H1 (cell line): ENCODE measurements around the gene RGS16. TPM values are rescaled to one million over a fixed set of nuclear protein-coding genes. Genes with fewer than 3 reads are reported as not detected.

Experiments used
- CTCF ChIA-PET: fragments of 300-600 bp; sonication (Branson Sonifier 250); formaldehyde crosslinking; loops from one replicate; lab custom pipeline; 2021; ENCODE audit not compliant: partially characterized antibody; lab: Charles Lee
- POLR2A ChIA-PET: fragments of 300-600 bp; sonication (Branson Sonifier 250); formaldehyde crosslinking; loops from one replicate; lab custom pipeline; 2021; ENCODE audit warnings: inconsistent platforms; ENCODE audit not compliant: partially characterized antibody; lab: Charles Lee
- DNase-seq, 2 experiments: peaks; one replicate each; pipeline versions ENCODE4 v3.0.0 to v3.0.0-alpha.2; 2010 to 2022; ENCODE audit warnings: low spot score in 2 of 2, low read depth in 1 of 2, mixed read lengths in 1 of 2
- FAIRE-seq: peaks from 2 replicates; lab custom pipeline; 2011; peaks lifted over from hg19 to GRCh38; lab: Jason Lieb, UNC
- H2AFZ ChIP-seq: 2 replicates; pipeline ENCODE4 v1.8.1; 2012; ENCODE audit warnings: low read length, inconsistent platforms
- H2AK5ac ChIP-seq: 2 replicates; pipeline ENCODE4 v1.6.1; 2013; ENCODE audit warnings: low read depth, low read length
- H2BK120ac ChIP-seq: replicated peaks from 2 replicates; pipeline ENCODE3; 2013; ENCODE audit warnings: low read depth, low read length, inconsistent platforms
- H2BK12ac ChIP-seq: 2 replicates; pipeline ENCODE4 v1.6.1; 2013; ENCODE audit warnings: low read depth, low read length
- H2BK15ac ChIP-seq: 2 replicates; pipeline ENCODE4 v1.6.1; 2013; ENCODE audit warnings: low read length
- H2BK20ac ChIP-seq: 2 replicates; pipeline ENCODE4 v1.6.1; 2013; ENCODE audit warnings: low read length
- H2BK5ac ChIP-seq: 2 replicates; pipeline ENCODE4 v1.6.1; 2013; ENCODE audit warnings: low read depth, low read length
- H3K14ac ChIP-seq: 2 replicates; pipeline ENCODE4 v1.6.1; 2013; ENCODE audit warnings: inconsistent platforms; ENCODE audit not compliant: insufficient read length
- H3K18ac ChIP-seq: 2 replicates; pipeline ENCODE4 v1.6.1; 2013; ENCODE audit warnings: low read length; ENCODE audit errors: extremely low read depth
- H3K23ac ChIP-seq: 2 replicates; pipeline ENCODE4 v1.6.1; 2013; ENCODE audit warnings: inconsistent platforms; ENCODE audit not compliant: insufficient read length
- H3K23me2 ChIP-seq: 2 replicates; pipeline ENCODE4 v1.6.1; 2013; ENCODE audit warnings: low read depth, low read length
- H3K27ac ChIP-seq: 2 replicates; pipeline ENCODE4 v1.6.1; 2011; ENCODE audit warnings: low read depth, low read length, inconsistent platforms
- H3K27me3 ChIP-seq, 4 experiments: replicated peaks in 1 of 4; 1 replicate in 1 of 4; 2 replicates in 3 of 4; pipeline versions ENCODE4 v1.6.1 to v1.8.1; 2011 to 2013; ENCODE audit warnings: low read length in 3 of 4, mild to moderate bottlenecking in 3 of 4, inconsistent platforms in 2 of 4, mixed read lengths in 2 of 4, moderate library complexity in 1 of 4; ENCODE audit not compliant: control insufficient read depth in 3 of 4, insufficient read depth in 3 of 4; ENCODE audit errors: extremely low read depth in 1 of 4
- H3K36me3 ChIP-seq, 4 experiments: 2 replicates each; pipeline versions ENCODE4 v1.6.1 to v1.8.1; 2011 to 2013; ENCODE audit warnings: mild to moderate bottlenecking in 4 of 4, low read length in 3 of 4, moderate library complexity in 2 of 4, control low read depth in 1 of 4, inconsistent platforms in 1 of 4; ENCODE audit not compliant: insufficient read depth in 4 of 4, control insufficient read depth in 2 of 4
- H3K4ac ChIP-seq: replicated peaks from 2 replicates; pipeline ENCODE3; 2013; ENCODE audit warnings: low read length, low read depth, mixed read lengths, inconsistent platforms; ENCODE audit not compliant: insufficient read length
- H3K4me1 ChIP-seq, 4 experiments: replicated peaks in 1 of 4; 1 replicate in 1 of 4; 2 replicates in 3 of 4; pipeline versions ENCODE4 v1.6.1 to v1.8.1; 2011 to 2013; ENCODE audit warnings: low read length in 3 of 4, inconsistent platforms in 2 of 4, mixed read lengths in 1 of 4; ENCODE audit not compliant: insufficient read depth in 4 of 4, control insufficient read depth in 3 of 4
- H3K4me2 ChIP-seq, 2 experiments: 2 replicates each; pipeline versions ENCODE4 v1.6.1 to v1.8.1; 2011 to 2013; ENCODE audit warnings: low read depth in 2 of 2, low read length in 2 of 2, control low read depth in 1 of 2, inconsistent platforms in 1 of 2, mild to moderate bottlenecking in 1 of 2; ENCODE audit not compliant: insufficient read depth in 1 of 2
- H3K4me3 ChIP-seq, 4 experiments: fragments of 200-600, 300-600 bp in 1 of 4; sonication (generic), shearing (Covaris generic), sonication (Bioruptor Twin) in 1 of 4; 2 replicates each; pipeline versions ENCODE4 v1.5.1 to v1.8.1; 2011 to 2016; ENCODE audit warnings: low read length in 4 of 4, low read depth in 3 of 4, control low read depth in 2 of 4, inconsistent platforms in 2 of 4, mild to moderate bottlenecking in 2 of 4, mixed read lengths in 1 of 4, moderate library complexity in 1 of 4; ENCODE audit not compliant: insufficient read depth in 2 of 4; ENCODE audit errors: extremely low read depth in 1 of 4
- H3K56ac ChIP-seq: replicated peaks from 2 replicates; pipeline ENCODE3; 2013; ENCODE audit warnings: low read depth, mild to moderate bottlenecking, mixed read lengths, low read length, inconsistent platforms; ENCODE audit not compliant: insufficient read length
- H3K79me1 ChIP-seq: 2 replicates; pipeline ENCODE4 v1.6.1; 2013; ENCODE audit warnings: low read depth, low read length, control low read depth
- H3K79me2 ChIP-seq, 2 experiments: 2 replicates each; pipeline versions ENCODE4 v1.6.1 to v1.8.1; 2012 to 2013; ENCODE audit warnings: low read length in 2 of 2, mild to moderate bottlenecking in 2 of 2, inconsistent platforms in 1 of 2; ENCODE audit not compliant: insufficient read depth in 2 of 2, control insufficient read depth in 1 of 2
- H3K9ac ChIP-seq, 4 experiments: replicated peaks in 1 of 4; 1 replicate in 1 of 4; 2 replicates in 3 of 4; pipeline versions ENCODE4 v1.6.1 to v1.8.1; 2011 to 2013; ENCODE audit warnings: low read depth in 3 of 4, low read length in 3 of 4, control low read depth in 2 of 4, mild to moderate bottlenecking in 2 of 4, moderate library complexity in 2 of 4, inconsistent platforms in 1 of 4; ENCODE audit errors: extremely low read depth in 1 of 4
- H3K9me3 ChIP-seq, 2 experiments: 2 replicates each; pipeline versions ENCODE4 v1.6.1 to v1.8.1; 2012 to 2013; ENCODE audit warnings: mild to moderate bottlenecking in 2 of 2, moderate library complexity in 2 of 2, control low read depth in 1 of 2, inconsistent platforms in 1 of 2, low read depth in 1 of 2, low read length in 1 of 2, mixed read lengths in 1 of 2; ENCODE audit not compliant: insufficient read depth in 2 of 2
- H4K20me1 ChIP-seq, 2 experiments: replicated peaks in 1 of 2; 2 replicates each; pipeline versions ENCODE3 to v1.8.1; 2011 to 2013; ENCODE audit warnings: inconsistent platforms in 2 of 2, low read length in 2 of 2, mild to moderate bottlenecking in 1 of 2; ENCODE audit not compliant: insufficient read depth in 2 of 2, control insufficient read depth in 1 of 2
- H4K5ac ChIP-seq: 2 replicates; pipeline ENCODE4 v1.6.1; 2013; ENCODE audit warnings: low read length, low read depth, mixed read lengths, inconsistent platforms; ENCODE audit not compliant: insufficient read length
- H4K8ac ChIP-seq: 2 replicates; pipeline ENCODE4 v1.8.0; 2013; ENCODE audit warnings: mild to moderate bottlenecking, moderate library complexity, low read length, inconsistent platforms; ENCODE audit not compliant: insufficient read depth; ENCODE audit errors: extremely low read depth
- H4K91ac ChIP-seq: replicated peaks from 2 replicates; pipeline ENCODE3; 2013; ENCODE audit warnings: low read length, mixed read lengths, inconsistent platforms; ENCODE audit not compliant: insufficient read length
- E2F6 ChIP-seq: IDR thresholded peaks from 2 replicates; pipeline ENCODE4 v1.6.1; 2012; ENCODE audit warnings: inconsistent platforms
- FOSL1 ChIP-seq: IDR thresholded peaks from 2 replicates; pipeline ENCODE4 v1.6.1; 2011; ENCODE audit warnings: mild to moderate bottlenecking, low read depth, low read length, moderate library complexity; ENCODE audit not compliant: insufficient read depth
- HDAC6 ChIP-seq: IDR thresholded peaks from one replicate; pipeline ENCODE4 v1.7.1; 2012; ENCODE audit warnings: low read depth, mild to moderate bottlenecking, inconsistent platforms, low read length, moderate library complexity
- JUND ChIP-seq: IDR thresholded peaks from 2 replicates; pipeline ENCODE4 v1.6.1; 2011; ENCODE audit warnings: mild to moderate bottlenecking, improper control_type of control experiment, low read length
- SP1 ChIP-seq: IDR thresholded peaks from 2 replicates; pipeline ENCODE4 v1.6.1; 2011; ENCODE audit warnings: low read depth, low read length
- WGBS, 2 experiments: shearing (Covaris generic) in 1 of 2; methylation state at CpG; one replicate each; pipeline versions ENCODE4 v1.1.6 to v1.1.7; 2013 to 2015; ENCODE audit warnings: low lambda C conversion rate in 2 of 2, mixed read lengths in 2 of 2, inconsistent platforms in 1 of 2, low coverage in 1 of 2, missing lambda C conversion rate in 1 of 2; ENCODE audit not compliant: insufficient replicate concordance in 2 of 2, insufficient coverage in 1 of 2, insufficient read length in 1 of 2; ENCODE audit errors: extremely low coverage in 1 of 2, missing lambda C conversion rate in 1 of 2; 5-methylcytosine and 5-hydroxymethylcytosine counted together
- polyA plus RNA-seq, 7 experiments: library from polyadenylated mRNA; depleted of rRNA in 3 of 7; stranded (reverse) in 5 of 7; unstranded in 2 of 7; fragments of >200 nt in 5 of 7; fragments of 200-250 nt in 2 of 7; gene quantifications; 1 replicate in 5 of 7; 2 replicates in 1 of 7; 4 replicates in 1 of 7; pipeline versions ENCODE4 v1.2.1 to v1.2.3, GENCODE V29; 2011 to 2013; ENCODE audit warnings: missing spikeins in 2 of 7, mixed read lengths in 2 of 7
- total RNA-seq: library from RNA; stranded (reverse); fragmentation: NEBNext Ultra II Directional; extraction: Animal tissue kit (Norgen Biotek cat#: 25700); gene quantifications from 2 replicates; pipeline ENCODE4 v1.2.1, GENCODE V29; 2021

The RGS16 gene
- total and polyA plus RNA-seq, 2 of the 8 experiments (the other 6 are each of a cell fraction or from before 2014, with no cell fraction given), result 5.7 to 9.8 TPM

- Histone ChIP-seq H3K23ac (no peak overlapping the region), H3K79me1 (no peaks in the 10 kb centered on the region), H3K23me2 (no peaks in the 10 kb centered on the region), H2BK5ac (no peak overlapping the region), H2BK15ac (no peak overlapping the region), H3K9me3 (no peaks in the 10 kb centered on the region; a peak in 1 of 4 replicates), H2AFZ (no peak overlapping the region), H3K36me3 (no peaks in the 10 kb centered on the region), H3K4ac (no peak overlapping the region), H3K18ac (no peak overlapping the region), H3K79me2 (no peaks in the 10 kb centered on the region), H2BK20ac (no peak overlapping the region), H2BK120ac (no peak overlapping the region), H4K20me1 (no peaks in the 10 kb centered on the region), H3K4me2 (no peak overlapping the region), H3K14ac (no peak overlapping the region), H3K27ac (no peak overlapping the region), H2BK12ac (no peak overlapping the region), H2AK5ac (no peak overlapping the region), H3K56ac (no peak overlapping the region), H4K8ac (no peak overlapping the region), H3K9ac (no peak overlapping the region), H4K91ac (no peak overlapping the region), H3K27me3 (no peaks in the 10 kb centered on the region), H3K4me3 (no peak overlapping the region), H4K5ac (no peak overlapping the region), H3K4me1 (no peaks in the 10 kb centered on the region)
- 100% methylated on average over 2 of the region's 2 CpGs; no CpG with 5 or more reads in 1 of the 2 experiments for WGBS, 2 experiments
- ChIA-PET POLR2A (no interaction called here), CTCF (no interaction called here)
- FAIRE-seq, result no peak
- DNase-seq, result no peak
- TF ChIP-seq JUND (no peak), E2F6 (no peak), FOSL1 (no peak), SP1 (no peak), HDAC6 (no peak)
Observed at GRCh38 chr1:182570611-182570970, 33.6 kb downstream of the RGS16 start.
